Small intestine (tissue), 7 donors: ENCODE results near the gene PIEZO2. TPM values are rescaled to one million over a fixed set of nuclear protein-coding genes. Genes with fewer than 3 reads are reported as not detected.
"Not testable (repeated sequence)": the region's sequence is repeated elsewhere in the genome, so short reads cannot be mapped to it uniquely, and the experiment has no call there.

Experiments
- DNase-seq, 2 donors: peaks; one replicate each; pipeline versions ENCODE4 v3.0.0 to v3.0.0-alpha.2; 2013
- FAIRE-seq: peaks from 2 replicates; lab custom pipeline; 2012; peaks lifted over from hg19 to GRCh38; lab: Jason Lieb, UNC
- H3K27ac ChIP-seq, 3 donors: one replicate each; pipeline ENCODE4 v1.5.1; 2013; ENCODE audit warnings: low read length in 2 of 3, mild to moderate bottlenecking in 2 of 3, control low read depth in 1 of 3, inconsistent platforms in 1 of 3, low read depth in 1 of 3, moderate library complexity in 1 of 3
- H3K27me3 ChIP-seq, 3 donors: one replicate each; pipeline ENCODE4 v1.6.1; 2013; ENCODE audit warnings: low read length in 3 of 3, inconsistent platforms in 1 of 3; ENCODE audit not compliant: control insufficient read depth in 3 of 3, insufficient read depth in 3 of 3
- H3K36me3 ChIP-seq, 3 donors: one replicate each; pipeline ENCODE4 v1.6.1; 2013; ENCODE audit warnings: low read length in 3 of 3, inconsistent platforms in 1 of 3, low read depth in 1 of 3, mild to moderate bottlenecking in 1 of 3, moderate library complexity in 1 of 3; ENCODE audit not compliant: control insufficient read depth in 3 of 3, insufficient read depth in 2 of 3
- H3K4me1 ChIP-seq, 3 donors: one replicate each; pipeline ENCODE4 v1.6.1; 2013; ENCODE audit warnings: low read length in 2 of 3, inconsistent platforms in 1 of 3, low read depth in 1 of 3, mild to moderate bottlenecking in 1 of 3, moderate library complexity in 1 of 3; ENCODE audit not compliant: control insufficient read depth in 3 of 3, insufficient read depth in 2 of 3
- H3K4me3 ChIP-seq, 3 donors: one replicate each; pipeline ENCODE4 v1.5.1; 2013; ENCODE audit warnings: low read length in 3 of 3, control low read depth in 1 of 3, inconsistent platforms in 1 of 3, low read depth in 1 of 3, mild to moderate bottlenecking in 1 of 3, moderate library complexity in 1 of 3
- H3K9me3 ChIP-seq, 2 donors: one replicate each; pipeline ENCODE4 v1.6.1; 2013; ENCODE audit warnings: low read depth in 1 of 2, low read length in 1 of 2; ENCODE audit not compliant: control insufficient read depth in 2 of 2, insufficient read depth in 1 of 2
- WGBS, 3 donors: extraction: QIAGEN DNeasy Blood & Tissue Kit; methylation state at CpG; one replicate each; pipeline ENCODE4 v1.1.7; 2013; 5-methylcytosine and 5-hydroxymethylcytosine counted together
- polyA plus RNA-seq, 4 donors: library from polyadenylated mRNA; stranded (reverse) in 3 of 4; unstranded in 1 of 4; fragments of 200-250 nt in 3 of 4; fragments of 120-200 nt in 1 of 4; gene quantifications; one replicate each; pipeline versions ENCODE4 v1.2.1 to v1.2.3, GENCODE V29; 2013
- donor health status: healthy with polysubstance abuse.
- donor health status: control.
- donor health status: control.
- donor health status: Bipolar disorder and iron deficiency.
- donor health status: healthy.

PIEZO2 gene
- polyA plus RNA-seq, 4 donors, result 0.81 to 30.2 (median 1.8) TPM; not detected in 1

GRCh38 chr18:10638539-10638885 lies 510.9 kb downstream of the PIEZO2 start:
- DNase-seq, H3K9me3 ChIP-seq, FAIRE-seq, H3K27ac ChIP-seq, H3K4me1 ChIP-seq, H3K27me3 ChIP-seq, H3K36me3 ChIP-seq, H3K4me3 ChIP-seq: not testable (repeated sequence)
- 84 to 87% (median 84%) methylated on average over 4 to 6 of the region's 6 CpGs for WGBS, 3 donors

- 69 to 85% (median 74%) methylated on average over 5 to 8 of the region's 11 CpGs for WGBS, 3 donors
- H3K36me3 ChIP-seq, FAIRE-seq, H3K4me3 ChIP-seq, H3K4me1 ChIP-seq, H3K27me3 ChIP-seq, DNase-seq, H3K27ac ChIP-seq, H3K9me3 ChIP-seq: not testable (repeated sequence)
These were observed 511.4 kb downstream of the PIEZO2 start for GRCh38 chr18:10637858-10638538.

- not testable (repeated sequence) for H3K4me3 ChIP-seq, H3K9me3 ChIP-seq, H3K27ac ChIP-seq, DNase-seq, FAIRE-seq, H3K27me3 ChIP-seq, H3K4me1 ChIP-seq, H3K36me3 ChIP-seq
- WGBS, 3 donors, result 54 to 67% (median 56%) methylated on average over 6 of the region's 6 CpGs
These were observed 520.3 kb downstream of the PIEZO2 start for GRCh38 chr18:10629076-10629475.

- not testable (repeated sequence) for FAIRE-seq, H3K27me3 ChIP-seq, H3K36me3 ChIP-seq, H3K4me3 ChIP-seq, DNase-seq, H3K9me3 ChIP-seq, H3K4me1 ChIP-seq, H3K27ac ChIP-seq
- WGBS, 3 donors, result 72 to 80% (median 76%) methylated on average over 6 of the region's 7 CpGs
These were observed 522.7 kb downstream of the PIEZO2 start for GRCh38 chr18:10626606-10627213.

- 68 to 86% (median 77%) methylated on average over 4 of the region's 4 CpGs for WGBS, 3 donors
- not testable (repeated sequence) for H3K27me3 ChIP-seq, H3K4me1 ChIP-seq, H3K36me3 ChIP-seq, H3K4me3 ChIP-seq, DNase-seq, FAIRE-seq, H3K27ac ChIP-seq, H3K9me3 ChIP-seq
These were observed 525.8 kb downstream of the PIEZO2 start for GRCh38 chr18:10623606-10624005.

GRCh38 chr18:10622982-10623381 lies 526.4 kb downstream of the PIEZO2 start:
- not testable (repeated sequence) for DNase-seq, H3K9me3 ChIP-seq, FAIRE-seq, H3K4me1 ChIP-seq, H3K27me3 ChIP-seq, H3K4me3 ChIP-seq, H3K27ac ChIP-seq, H3K36me3 ChIP-seq
- WGBS, 3 donors, result 51 to 77% (median 59%) methylated on average over 1 of the region's 2 CpGs

GRCh38 chr18:10620670-10621329 lies 528.6 kb downstream of the PIEZO2 start:
- FAIRE-seq, DNase-seq, H3K9me3 ChIP-seq, H3K36me3 ChIP-seq, H3K27ac ChIP-seq, H3K27me3 ChIP-seq, H3K4me1 ChIP-seq, H3K4me3 ChIP-seq: not testable (repeated sequence)
- 61 to 74% (median 61%) methylated on average over 2 of the region's 2 CpGs for WGBS, 3 donors
